ENCODE data around the gene LCN12.

The LCN12 gene

DNA sequence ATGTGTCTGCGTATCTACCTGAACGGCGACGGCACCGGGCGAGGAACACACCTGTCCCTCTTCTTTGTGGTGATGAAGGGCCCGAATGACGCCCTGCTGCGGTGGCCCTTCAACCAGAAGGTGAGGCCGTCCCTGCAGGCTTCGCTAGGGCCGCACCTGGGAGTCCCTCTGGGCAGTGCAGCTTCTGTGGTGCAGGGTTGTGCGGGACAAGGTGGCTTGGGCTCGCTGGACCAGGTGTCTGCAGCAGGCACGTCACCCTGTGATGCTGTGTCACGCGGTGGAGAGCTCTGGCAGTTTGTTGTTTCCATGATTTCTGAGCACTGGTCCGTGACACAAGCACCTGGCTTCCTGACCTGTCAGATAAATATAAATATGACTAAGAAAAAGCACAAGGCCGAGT is 28.2 kb upstream of the LCN12 start:
- Histone ChIP-seq H3K9me3 (ENCODE audit: insufficient read depth, low read length) (no peaks in the 10 kb centered on the region), H2AFZ (ENCODE audit: low read depth, low read length, severe bottlenecking) (no peak overlapping the region), H3K36me3 (ENCODE audit: low read length) (no peaks in the 10 kb centered on the region), H3K4me2 (ENCODE audit: low read depth, low read length, poor library complexity, severe bottlenecking) (no peak overlapping the region), H3K9me2 (replicated peaks; ENCODE audit: insufficient read depth, low read length) (no peaks in the 10 kb centered on the region), H4K20me1 (ENCODE audit: low read depth, low read length) (no peaks in the 10 kb centered on the region), H3K9ac (ENCODE audit: low read length) (no peak overlapping the region), H3K27me3 (ENCODE audit: low read length) (no peaks in the 10 kb centered on the region), H3F3A (ENCODE audit: insufficient read depth) (no peaks in the 10 kb centered on the region), H3K27ac (ENCODE audit: low read depth, low read length) (no peak overlapping the region), H3K4me3 (ENCODE audit: insufficient read depth, low read length, poor library complexity, severe bottlenecking) (no peak overlapping the region), H3K79me2 (ENCODE audit: insufficient read depth, low read length) (no peaks in the 10 kb centered on the region)
- no peak for TF ChIP-seq EZH2phosphoT487 (conservative IDR thresholded peaks at IDR 0.05; ENCODE audit: low read length)
- TF ChIP-seq, protein P1, sequence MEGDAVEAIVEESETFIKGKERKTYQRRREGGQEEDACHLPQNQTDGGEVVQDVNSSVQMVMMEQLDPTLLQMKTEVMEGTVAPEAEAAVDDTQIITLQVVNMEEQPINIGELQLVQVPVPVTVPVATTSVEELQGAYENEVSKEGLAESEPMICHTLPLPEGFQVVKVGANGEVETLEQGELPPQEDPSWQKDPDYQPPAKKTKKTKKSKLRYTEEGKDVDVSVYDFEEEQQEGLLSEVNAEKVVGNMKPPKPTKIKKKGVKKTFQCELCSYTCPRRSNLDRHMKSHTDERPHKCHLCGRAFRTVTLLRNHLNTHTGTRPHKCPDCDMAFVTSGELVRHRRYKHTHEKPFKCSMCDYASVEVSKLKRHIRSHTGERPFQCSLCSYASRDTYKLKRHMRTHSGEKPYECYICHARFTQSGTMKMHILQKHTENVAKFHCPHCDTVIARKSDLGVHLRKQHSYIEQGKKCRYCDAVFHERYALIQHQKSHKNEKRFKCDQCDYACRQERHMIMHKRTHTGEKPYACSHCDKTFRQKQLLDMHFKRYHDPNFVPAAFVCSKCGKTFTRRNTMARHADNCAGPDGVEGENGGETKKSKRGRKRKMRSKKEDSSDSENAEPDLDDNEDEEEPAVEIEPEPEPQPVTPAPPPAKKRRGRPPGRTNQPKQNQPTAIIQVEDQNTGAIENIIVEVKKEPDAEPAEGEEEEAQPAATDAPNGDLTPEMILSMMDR (IDR thresholded peaks at IDR 0.05; ENCODE audit: insufficient read depth, low read length, poor library complexity, severe bottlenecking) = no peak

DNA sequence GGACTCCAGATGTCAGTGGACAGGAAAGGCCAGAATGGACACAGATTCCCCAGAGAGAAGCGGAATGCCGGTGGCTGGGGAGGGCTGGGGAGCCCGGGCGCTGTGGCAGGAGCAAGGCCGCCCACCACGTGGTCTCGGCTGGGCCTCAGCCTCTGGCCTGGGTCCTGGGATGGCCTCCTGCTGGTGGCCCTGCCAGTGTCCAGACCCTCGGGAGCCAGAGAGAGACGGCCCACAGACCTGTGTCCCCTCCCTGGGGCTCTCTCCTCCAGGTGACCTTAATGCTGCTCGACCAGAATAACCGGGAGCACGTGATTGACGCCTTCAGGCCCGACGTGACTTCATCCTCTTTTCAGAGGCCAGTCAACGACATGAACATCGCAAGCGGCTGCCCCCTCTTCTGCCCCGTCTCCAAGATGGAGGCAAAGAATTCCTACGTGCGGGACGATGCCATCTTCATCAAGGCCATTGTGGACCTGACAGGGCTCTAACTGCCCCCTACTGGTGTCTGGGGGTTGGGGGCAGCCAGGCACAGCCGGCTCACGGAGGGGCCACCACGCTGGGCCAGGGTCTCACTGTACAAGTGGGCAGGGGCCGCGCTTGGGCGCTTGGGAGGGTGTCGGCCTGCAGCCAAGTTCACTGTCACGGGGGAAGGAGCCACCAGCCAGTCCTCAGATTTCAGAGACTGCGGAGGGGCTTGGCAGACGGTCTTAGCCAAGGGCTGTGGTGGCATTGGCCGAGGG is 26.5 kb upstream of the LCN12 start:
- H3F3A ChIP-seq (ENCODE audit: insufficient read depth) = 0 out of 2 replicates have a peak, but pooled peaks cover 4% of the 10 kb centered on the region
- H3K4me3 ChIP-seq (ENCODE audit: insufficient read depth, low read length, poor library complexity, severe bottlenecking) = no peak overlapping the region
- H3K4me2 ChIP-seq (ENCODE audit: low read depth, low read length, poor library complexity, severe bottlenecking) = no peak overlapping the region
- no peaks in the 10 kb centered on the region for H4K20me1 ChIP-seq (ENCODE audit: low read depth, low read length)
- no peak overlapping the region for H3K9ac ChIP-seq (ENCODE audit: low read length)
- H3K9me2 ChIP-seq (replicated peaks; ENCODE audit: insufficient read depth, low read length) = no peaks in the 10 kb centered on the region
- no peak overlapping the region for H2AFZ ChIP-seq (ENCODE audit: low read depth, low read length, severe bottlenecking)
- H3K79me2 ChIP-seq (ENCODE audit: insufficient read depth, low read length) = no peaks in the 10 kb centered on the region
- H3K27me3 ChIP-seq (ENCODE audit: low read length) = no peaks in the 10 kb centered on the region
- TF ChIP-seq EZH2phosphoT487 (conservative IDR thresholded peaks at IDR 0.05; ENCODE audit: low read length) = no peak
- TF ChIP-seq, protein P1 (IDR thresholded peaks at IDR 0.05; ENCODE audit: insufficient read depth, low read length, poor library complexity, severe bottlenecking) = no peak
- H3K9me3 ChIP-seq (ENCODE audit: insufficient read depth, low read length) = no peaks in the 10 kb centered on the region
- no peaks in the 10 kb centered on the region for H3K36me3 ChIP-seq (ENCODE audit: low read length)
- no peak overlapping the region for H3K27ac ChIP-seq (ENCODE audit: low read depth, low read length)

DNA sequence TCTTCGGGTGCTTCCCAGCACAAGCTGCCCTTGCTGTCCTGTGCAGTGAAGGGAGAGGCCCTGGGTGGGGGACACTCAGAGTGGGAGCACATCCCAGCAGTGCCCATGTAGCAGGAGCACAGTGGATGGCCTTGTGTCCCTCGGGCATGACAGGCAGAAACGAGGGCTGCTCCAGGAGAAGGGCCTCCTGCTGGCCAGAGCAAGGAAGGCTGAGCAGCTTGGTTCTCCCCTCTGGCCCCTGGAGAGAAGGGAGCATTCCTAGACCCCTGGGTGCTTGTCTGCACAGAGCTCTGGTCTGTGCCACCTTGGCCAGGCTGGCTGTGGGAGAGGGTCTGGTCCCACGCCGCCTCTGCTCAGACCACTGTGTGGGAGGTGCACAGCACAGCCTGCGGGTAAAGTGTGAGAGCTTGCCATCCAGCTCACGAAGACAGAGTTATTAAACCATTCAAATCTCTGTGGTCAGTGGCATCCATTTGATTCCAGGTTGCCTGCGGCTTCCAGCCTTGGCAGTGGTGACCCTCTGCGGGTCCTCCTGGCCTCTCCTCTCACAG is 25.8 kb upstream of the LCN12 start:
- H3K27ac ChIP-seq (ENCODE audit: low read depth, low read length) = no peak overlapping the region

More for the DNA sequence above, 25.8 kb upstream of the LCN12 start:
- no peak overlapping the region for H3K4me2 ChIP-seq (ENCODE audit: low read depth, low read length, poor library complexity, severe bottlenecking)
- H3K79me2 ChIP-seq (ENCODE audit: insufficient read depth, low read length) = no peaks in the 10 kb centered on the region
- TF ChIP-seq, protein P1 (IDR thresholded peaks at IDR 0.05; ENCODE audit: insufficient read depth, low read length, poor library complexity, severe bottlenecking) = no peak
- TF ChIP-seq EZH2phosphoT487 (conservative IDR thresholded peaks at IDR 0.05; ENCODE audit: low read length) = no peak
- H2AFZ ChIP-seq (ENCODE audit: low read depth, low read length, severe bottlenecking) = no peak overlapping the region
- no peak overlapping the region for H3K9ac ChIP-seq (ENCODE audit: low read length)
- no peaks in the 10 kb centered on the region for H3K36me3 ChIP-seq (ENCODE audit: low read length)
- no peak overlapping the region for H3K4me3 ChIP-seq (ENCODE audit: insufficient read depth, low read length, poor library complexity, severe bottlenecking)
- H3K9me3 ChIP-seq (ENCODE audit: insufficient read depth, low read length) = no peaks in the 10 kb centered on the region
- no peaks in the 10 kb centered on the region for H3K27me3 ChIP-seq (ENCODE audit: low read length)
- 0 out of 2 replicates have a peak, but pooled peaks cover 4% of the 10 kb centered on the region for H3F3A ChIP-seq (ENCODE audit: insufficient read depth)
- no peaks in the 10 kb centered on the region for H3K9me2 ChIP-seq (replicated peaks; ENCODE audit: insufficient read depth, low read length)
- H4K20me1 ChIP-seq (ENCODE audit: low read depth, low read length) = no peaks in the 10 kb centered on the region

All from SU-DHL-6 (cell line).